ENCODE results near the gene GLDC. TPM values are rescaled to one million over a fixed set of nuclear protein-coding genes. Genes with fewer than 3 reads are reported as not detected.

The GLDC gene
- total RNA-seq, 2 experiments from 2014 or later, result 3.1 to 4.1 TPM

Other genes with a start within 250 kb of the GLDC start
- 10 to 100 TPM; 50.1 to 54.1 TPM for gene UHRF2, start 232.5 kb downstream of the GLDC start, total RNA-seq
- 10 to 100 TPM; 24.8 to 25.9 TPM for gene KDM4C, start 112.2 kb upstream of the GLDC start, total RNA-seq

All from activated CD8-positive, alpha-beta memory T cell treated with anti-CD3 and anti-CD28 coated beads for 36 hours (primary cell).